ENCODE data around the gene ZBTB25. TPM values are rescaled to one million over a fixed set of nuclear protein-coding genes. Genes with fewer than 3 reads are reported as not detected.

ZBTB25 gene
- total RNA-seq, 4 donors from 2014 or later, result 4.6 to 34.4 (median 11.2) TPM

- TF ChIP-seq, protein P1, sequence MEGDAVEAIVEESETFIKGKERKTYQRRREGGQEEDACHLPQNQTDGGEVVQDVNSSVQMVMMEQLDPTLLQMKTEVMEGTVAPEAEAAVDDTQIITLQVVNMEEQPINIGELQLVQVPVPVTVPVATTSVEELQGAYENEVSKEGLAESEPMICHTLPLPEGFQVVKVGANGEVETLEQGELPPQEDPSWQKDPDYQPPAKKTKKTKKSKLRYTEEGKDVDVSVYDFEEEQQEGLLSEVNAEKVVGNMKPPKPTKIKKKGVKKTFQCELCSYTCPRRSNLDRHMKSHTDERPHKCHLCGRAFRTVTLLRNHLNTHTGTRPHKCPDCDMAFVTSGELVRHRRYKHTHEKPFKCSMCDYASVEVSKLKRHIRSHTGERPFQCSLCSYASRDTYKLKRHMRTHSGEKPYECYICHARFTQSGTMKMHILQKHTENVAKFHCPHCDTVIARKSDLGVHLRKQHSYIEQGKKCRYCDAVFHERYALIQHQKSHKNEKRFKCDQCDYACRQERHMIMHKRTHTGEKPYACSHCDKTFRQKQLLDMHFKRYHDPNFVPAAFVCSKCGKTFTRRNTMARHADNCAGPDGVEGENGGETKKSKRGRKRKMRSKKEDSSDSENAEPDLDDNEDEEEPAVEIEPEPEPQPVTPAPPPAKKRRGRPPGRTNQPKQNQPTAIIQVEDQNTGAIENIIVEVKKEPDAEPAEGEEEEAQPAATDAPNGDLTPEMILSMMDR (IDR thresholded peaks at IDR 0.05), result no peak
- TF ChIP-seq POLR2A (IDR thresholded peaks at IDR 0.05), result no peak
- Histone ChIP-seq H3K4me1 (no peaks in the 10 kb centered on the region), H3K27me3 (no peaks in the 10 kb centered on the region), H3K4me3 (no peak overlapping the region), H3K27ac (no peak overlapping the region), H3K9me3 (no peaks in the 10 kb centered on the region), H3K36me3 (no peaks in the 10 kb centered on the region)
- no peak for DNase-seq
- intact Hi-C loops (cut with DNase I; ENCODE audit: low total_unique reads), result no loop called here
These were observed 36.1 kb downstream of the ZBTB25 start for GRCh38 chr14:64467566-64467965.

- Histone ChIP-seq H3K4me1 (no peaks in the 10 kb centered on the region), H3K9me3 (no peaks in the 10 kb centered on the region), H3K4me3 (no peak overlapping the region), H3K36me3 (no peaks in the 10 kb centered on the region), H3K27ac (no peak overlapping the region), H3K27me3 (no peaks in the 10 kb centered on the region)
- TF ChIP-seq, protein P1 (IDR thresholded peaks at IDR 0.05), result no peak
- no peak for TF ChIP-seq POLR2A (IDR thresholded peaks at IDR 0.05)
- no peak for DNase-seq
- intact Hi-C loops (cut with DNase I; ENCODE audit: low total_unique reads), result no loop called here
These were observed 36.5 kb downstream of the ZBTB25 start for GRCh38 chr14:64467101-64467500.

DNA sequence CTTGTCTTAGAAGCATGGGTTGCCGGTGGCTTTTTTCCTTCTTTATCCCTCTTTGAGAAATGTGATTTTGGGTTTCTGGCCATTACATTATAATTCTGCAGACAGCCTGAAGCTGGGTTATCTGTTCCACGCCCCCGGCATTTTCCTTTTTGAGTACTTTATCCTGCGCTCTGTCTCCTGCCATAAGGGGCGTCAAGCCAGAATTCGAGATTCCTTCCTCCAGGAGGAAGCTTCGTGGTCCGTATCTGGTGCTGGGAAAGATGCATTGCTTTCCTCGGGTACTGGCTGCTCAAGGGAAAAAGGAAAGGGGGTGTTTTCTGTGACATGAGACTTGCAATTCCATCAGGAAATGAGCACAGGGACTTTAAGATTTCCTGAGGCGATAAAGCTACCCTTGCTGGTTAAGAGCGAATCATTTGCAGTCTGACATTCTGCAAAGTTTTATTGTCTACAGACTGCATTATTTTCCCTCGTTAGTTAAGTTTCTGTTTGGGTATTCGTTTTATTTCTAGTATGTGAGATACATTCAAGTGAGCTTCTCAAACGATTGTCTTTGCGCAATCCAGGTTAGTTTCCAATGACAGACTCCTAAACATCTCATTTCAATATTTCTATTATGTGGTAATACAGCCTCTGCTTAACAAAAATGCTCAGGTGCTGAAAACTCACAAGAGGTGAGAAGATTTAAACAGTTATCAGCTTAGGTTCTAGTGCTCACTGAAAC is 37.6 kb downstream of the ZBTB25 start:
- H3K9me3 ChIP-seq, result no peaks in the 10 kb centered on the region
- H3K4me3 ChIP-seq, result peak overlapping the region; percentile 73 to 87
- peak overlapping the region; percentile 79 to 91 for H3K27ac ChIP-seq
- no peak for TF ChIP-seq POLR2A (IDR thresholded peaks at IDR 0.05)
- TF ChIP-seq, protein P1 (IDR thresholded peaks at IDR 0.05), result peak; percentile 12 to 44 (median 38)
- no peaks in the 10 kb centered on the region for H3K4me1 ChIP-seq
- intact Hi-C loops (cut with DNase I; ENCODE audit: low total_unique reads), result no loop called here
- H3K27me3 ChIP-seq, result no peaks in the 10 kb centered on the region
- DNase-seq, result peak; percentile 48 to 65
- no peaks in the 10 kb centered on the region for H3K36me3 ChIP-seq

- intact Hi-C loops (cut with DNase I; ENCODE audit: low total_unique reads), result no loop called here
These were observed 38.3 kb downstream of the ZBTB25 start, which contains the start of gene AKAP5 for GRCh38 chr14:64465191-64465822. AKAP5 (plus strand) TSS chr14:64465499; CDS start chr14:64468395, 2,896 bp downstream.

More at GRCh38 chr14:64465191-64465822, 38.3 kb downstream of the ZBTB25 start, which contains the start of gene AKAP5:
- DNase-seq, result peak; percentile 54 to 63
- no peaks in the 10 kb centered on the region for H3K4me1 ChIP-seq
- H3K9me3 ChIP-seq, result no peaks in the 10 kb centered on the region
- H3K36me3 ChIP-seq, result no peaks in the 10 kb centered on the region
- no peaks in the 10 kb centered on the region for H3K27me3 ChIP-seq
- H3K27ac ChIP-seq, result peak within 1 kb of the TSS; percentile 79 to 91
- TF ChIP-seq, protein P1 (IDR thresholded peaks at IDR 0.05), result no peak
- TF ChIP-seq POLR2A (IDR thresholded peaks at IDR 0.05), result no peak
- peak within 1 kb of the TSS; percentile 73 to 87 for H3K4me3 ChIP-seq
